SH-SY5Y (cell line): ENCODE results near the gene SLC25A45.

Experiments used
- GATA2 ChIP-seq: IDR thresholded peaks from 2 replicates; pipeline ENCODE4 v1.6.1; 2011; ENCODE audit warnings: mild to moderate bottlenecking, low read depth, low read length
- GATA3 ChIP-seq: IDR thresholded peaks from 2 replicates; pipeline ENCODE4 v1.6.1; 2011; ENCODE audit warnings: low read depth, mild to moderate bottlenecking, low read length, moderate library complexity

DNA sequence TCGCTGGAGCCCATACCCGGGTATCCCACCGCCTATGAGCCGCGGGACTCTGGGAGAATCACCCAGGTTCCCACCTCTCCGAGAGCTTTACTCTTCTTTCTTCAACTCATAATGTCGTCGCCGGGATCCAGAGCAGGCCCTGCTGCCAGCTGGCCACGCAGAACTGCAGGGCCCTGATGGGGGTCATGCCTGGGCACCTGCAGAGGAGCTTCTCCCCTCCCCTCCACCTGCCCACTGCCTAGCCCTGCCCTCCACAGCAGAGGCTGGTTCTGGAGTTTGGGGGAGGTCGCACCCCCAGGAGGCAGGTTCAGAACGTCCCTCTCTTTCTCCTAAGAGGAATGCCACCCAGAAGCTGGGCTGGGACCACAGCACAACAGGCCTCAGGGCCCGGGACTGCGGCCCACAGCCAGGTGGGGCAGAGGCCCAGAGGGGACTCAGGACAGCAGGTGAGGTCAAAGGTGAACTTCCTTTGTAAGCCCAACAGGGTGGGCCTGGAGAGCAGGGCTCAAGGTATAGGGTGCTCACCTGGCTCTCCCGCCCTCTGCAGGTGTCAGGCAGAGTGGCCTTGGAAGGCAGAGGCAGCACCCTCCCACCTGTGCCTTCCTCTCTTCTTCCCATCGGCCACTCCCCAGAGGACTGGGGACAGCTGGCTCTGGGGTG lies 1.9 kb downstream of the SLC25A45 start:
- TF ChIP-seq GATA2 (no peak), GATA3 (no peak)
